ENCODE data around the gene QSOX2.
A peak's percentile ranks its signal among the peaks of the same experiment; 100 is the strongest.

The QSOX2 gene

DNA sequence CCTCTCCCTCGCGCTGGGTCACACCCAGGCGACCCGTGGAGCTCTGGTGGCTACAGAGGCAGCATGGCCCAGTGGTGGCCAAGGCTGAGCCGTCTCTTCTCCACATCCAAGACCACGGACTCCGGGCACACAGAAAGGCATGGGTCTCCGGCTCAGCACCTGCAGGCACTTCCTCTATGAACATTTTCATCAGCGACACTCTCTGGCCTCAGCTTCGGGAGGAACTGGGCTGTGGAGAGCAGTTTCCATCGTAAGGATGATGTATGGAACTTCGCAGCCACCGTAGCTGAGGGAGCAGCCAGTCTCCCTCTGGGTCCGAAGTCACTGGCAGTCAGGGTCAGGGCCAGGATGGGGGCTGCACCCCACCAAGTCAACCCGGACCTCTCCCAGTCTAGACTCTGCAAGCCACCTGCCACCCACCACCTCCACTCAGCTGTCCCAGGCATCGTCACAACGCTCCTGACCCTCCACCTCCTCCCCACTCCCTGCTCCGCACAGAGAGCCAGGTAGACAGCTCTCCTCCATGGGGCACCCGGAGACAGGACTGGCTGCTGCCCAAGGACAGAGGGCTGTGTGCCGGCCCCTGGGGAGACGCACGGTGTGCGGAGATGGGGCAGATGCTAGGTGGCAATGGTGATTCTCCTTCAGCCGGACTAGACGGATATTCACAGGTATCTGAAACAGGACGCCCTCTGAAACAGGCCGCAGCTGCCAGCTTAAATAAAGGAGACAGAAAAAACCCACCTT, 9.7 kb downstream of the QSOX2 start:
- Histone ChIP-seq H3K9ac (ENCODE audit: low read depth, low read length, poor library complexity, severe bottlenecking) (no peak overlapping the region), H4K20me1 (ENCODE audit: insufficient read depth, low read length, poor library complexity, severe bottlenecking) (peaks cover 7% of the 10 kb centered on the region), H3K9me2 (replicated peaks; ENCODE audit: low read depth, low read length) (no peaks in the 10 kb centered on the region), H3K27me3 (ENCODE audit: insufficient read depth, low read length, poor library complexity, severe bottlenecking) (no peaks in the 10 kb centered on the region), H3K4me3 (ENCODE audit: low read length, poor library complexity, severe bottlenecking) (no peak overlapping the region), H3K79me2 (ENCODE audit: insufficient read depth, low read length) (peaks cover 89% of the 10 kb centered on the region), H3F3A (ENCODE audit: low read depth) (no peaks in the 10 kb centered on the region), H3K9me3 (ENCODE audit: insufficient read depth, low read depth, low read length) (no peaks in the 10 kb centered on the region), H2AFZ (ENCODE audit: low read length) (no peak overlapping the region), H3K4me1 (ENCODE audit: insufficient read depth, low read length, poor library complexity, severe bottlenecking) (peaks cover 66% of the 10 kb centered on the region), H3K36me3 (ENCODE audit: insufficient read depth, low read length) (peaks cover 24% of the 10 kb centered on the region; the same call in 1 of the 2 replicates), H3K4me2 (ENCODE audit: low read depth, low read length, poor library complexity, severe bottlenecking) (no peak overlapping the region)
- TF ChIP-seq EZH2phosphoT487 (IDR thresholded peaks at IDR 0.05; ENCODE audit: borderline replicate concordance) = no peak
- TF ChIP-seq, protein P1, sequence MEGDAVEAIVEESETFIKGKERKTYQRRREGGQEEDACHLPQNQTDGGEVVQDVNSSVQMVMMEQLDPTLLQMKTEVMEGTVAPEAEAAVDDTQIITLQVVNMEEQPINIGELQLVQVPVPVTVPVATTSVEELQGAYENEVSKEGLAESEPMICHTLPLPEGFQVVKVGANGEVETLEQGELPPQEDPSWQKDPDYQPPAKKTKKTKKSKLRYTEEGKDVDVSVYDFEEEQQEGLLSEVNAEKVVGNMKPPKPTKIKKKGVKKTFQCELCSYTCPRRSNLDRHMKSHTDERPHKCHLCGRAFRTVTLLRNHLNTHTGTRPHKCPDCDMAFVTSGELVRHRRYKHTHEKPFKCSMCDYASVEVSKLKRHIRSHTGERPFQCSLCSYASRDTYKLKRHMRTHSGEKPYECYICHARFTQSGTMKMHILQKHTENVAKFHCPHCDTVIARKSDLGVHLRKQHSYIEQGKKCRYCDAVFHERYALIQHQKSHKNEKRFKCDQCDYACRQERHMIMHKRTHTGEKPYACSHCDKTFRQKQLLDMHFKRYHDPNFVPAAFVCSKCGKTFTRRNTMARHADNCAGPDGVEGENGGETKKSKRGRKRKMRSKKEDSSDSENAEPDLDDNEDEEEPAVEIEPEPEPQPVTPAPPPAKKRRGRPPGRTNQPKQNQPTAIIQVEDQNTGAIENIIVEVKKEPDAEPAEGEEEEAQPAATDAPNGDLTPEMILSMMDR (conservative IDR thresholded peaks at IDR 0.05; ENCODE audit: low read length) = no peak

DNA sequence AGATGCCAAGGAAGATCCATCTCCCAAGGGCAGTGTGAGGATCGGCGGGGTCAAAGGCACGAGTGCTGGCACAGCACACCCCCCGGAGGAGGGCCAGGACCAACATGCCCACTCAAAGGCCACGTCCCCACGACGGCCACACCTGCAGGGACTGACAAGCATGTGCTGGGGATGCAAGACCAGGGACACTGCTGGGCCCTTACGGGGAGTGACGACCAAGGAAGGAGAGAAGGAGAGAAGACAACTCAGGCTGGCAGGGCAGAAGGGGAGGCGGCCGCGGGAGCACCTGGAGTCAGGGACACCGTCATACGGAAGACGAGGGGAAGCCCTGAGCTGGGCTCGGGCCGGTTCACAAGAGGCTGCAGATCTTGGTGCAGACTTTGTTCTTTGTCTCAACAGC, 10.4 kb downstream of the QSOX2 start:
- H4K20me1 ChIP-seq (ENCODE audit: insufficient read depth, low read length, poor library complexity, severe bottlenecking) = peaks cover 7% of the 10 kb centered on the region
- no peaks in the 10 kb centered on the region for H3K27me3 ChIP-seq (ENCODE audit: insufficient read depth, low read length, poor library complexity, severe bottlenecking)
- H3K79me2 ChIP-seq (ENCODE audit: insufficient read depth, low read length) = peaks cover 89% of the 10 kb centered on the region
- H3K4me1 ChIP-seq (ENCODE audit: insufficient read depth, low read length, poor library complexity, severe bottlenecking) = peaks cover 69% of the 10 kb centered on the region
- TF ChIP-seq, protein P1 (conservative IDR thresholded peaks at IDR 0.05; ENCODE audit: low read length) = no peak
- TF ChIP-seq EZH2phosphoT487 (IDR thresholded peaks at IDR 0.05; ENCODE audit: borderline replicate concordance) = no peak
- H3K4me2 ChIP-seq (ENCODE audit: low read depth, low read length, poor library complexity, severe bottlenecking) = no peak overlapping the region
- no peak overlapping the region for H3K4me3 ChIP-seq (ENCODE audit: low read length, poor library complexity, severe bottlenecking)
- H3F3A ChIP-seq (ENCODE audit: low read depth) = no peaks in the 10 kb centered on the region
- H3K9ac ChIP-seq (ENCODE audit: low read depth, low read length, poor library complexity, severe bottlenecking) = no peak overlapping the region
- H3K9me2 ChIP-seq (replicated peaks; ENCODE audit: low read depth, low read length) = no peaks in the 10 kb centered on the region
- H3K9me3 ChIP-seq (ENCODE audit: insufficient read depth, low read depth, low read length) = no peaks in the 10 kb centered on the region
- H2AFZ ChIP-seq (ENCODE audit: low read length) = no peak overlapping the region
- peaks cover 24% of the 10 kb centered on the region; the same call in 1 of the 2 replicates for H3K36me3 ChIP-seq (ENCODE audit: insufficient read depth, low read length)

DNA sequence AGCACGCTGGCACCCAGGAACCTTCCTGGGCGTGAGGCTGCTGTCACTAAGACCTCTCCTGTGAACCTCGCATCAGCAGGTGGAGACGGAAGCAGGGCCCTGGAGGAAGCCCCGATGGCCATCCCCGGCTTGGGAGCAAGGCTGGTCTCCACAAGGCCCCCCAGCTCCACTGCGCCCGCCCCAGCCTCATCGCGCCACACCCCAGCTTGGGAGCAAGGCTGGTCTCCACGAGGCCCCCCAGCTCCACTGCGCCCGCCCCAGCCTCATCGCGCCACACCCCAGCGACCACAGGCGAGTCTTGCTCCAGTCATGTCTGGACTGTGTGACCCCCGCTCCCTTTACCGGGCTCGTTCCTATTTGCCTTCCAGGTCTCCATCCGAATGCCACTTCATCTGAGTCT, 11.0 kb downstream of the QSOX2 start:
- Histone ChIP-seq H2AFZ (ENCODE audit: low read length) (no peak overlapping the region), H3K9me2 (replicated peaks; ENCODE audit: low read depth, low read length) (no peaks in the 10 kb centered on the region), H3K9me3 (ENCODE audit: insufficient read depth, low read depth, low read length) (no peaks in the 10 kb centered on the region), H3K9ac (ENCODE audit: low read depth, low read length, poor library complexity, severe bottlenecking) (peak overlapping the region; percentile 88), H3K36me3 (ENCODE audit: insufficient read depth, low read length) (peaks cover 24% of the 10 kb centered on the region; the same call in 1 of the 2 replicates), H3K79me2 (ENCODE audit: insufficient read depth, low read length) (peaks cover 89% of the 10 kb centered on the region), H3F3A (ENCODE audit: low read depth) (no peaks in the 10 kb centered on the region), H4K20me1 (ENCODE audit: insufficient read depth, low read length, poor library complexity, severe bottlenecking) (peaks cover 5% of the 10 kb centered on the region), H3K4me3 (ENCODE audit: low read length, poor library complexity, severe bottlenecking) (no peak overlapping the region), H3K4me2 (ENCODE audit: low read depth, low read length, poor library complexity, severe bottlenecking) (no peak overlapping the region), H3K4me1 (ENCODE audit: insufficient read depth, low read length, poor library complexity, severe bottlenecking) (peaks cover 64% of the 10 kb centered on the region), H3K27me3 (ENCODE audit: insufficient read depth, low read length, poor library complexity, severe bottlenecking) (no peaks in the 10 kb centered on the region)
- TF ChIP-seq, protein P1 (conservative IDR thresholded peaks at IDR 0.05; ENCODE audit: low read length) = no peak
- no peak for TF ChIP-seq EZH2phosphoT487 (IDR thresholded peaks at IDR 0.05; ENCODE audit: borderline replicate concordance)

All from Loucy (cell line).